IMR-90 (cell line): ENCODE data around the gene TMEM170A.
"Not testable (repeated sequence)": the region's sequence is repeated elsewhere in the genome, so short reads cannot be mapped to it uniquely, and the experiment has no call there.

Experiments
- BHLHE40 ChIP-seq: fragments of 150-350 bp; IDR thresholded peaks from 2 replicates; pipeline ENCODE4 v1.6.1; 2016; ENCODE audit warnings: mild to moderate bottlenecking, low read depth, low read length
- CEBPB ChIP-seq: IDR thresholded peaks from 2 replicates; pipeline ENCODE4 v1.6.1; 2012; ENCODE audit warnings: low read depth, low read length, improper control_type of control experiment
- MAFK ChIP-seq: IDR thresholded peaks from 2 replicates; pipeline ENCODE4 v1.6.1; 2012; ENCODE audit warnings: low read depth, low read length, improper control_type of control experiment
- MAZ ChIP-seq: IDR thresholded peaks from 2 replicates; pipeline ENCODE4 v1.6.1; 2012; ENCODE audit warnings: low read depth, mild to moderate bottlenecking, low read length, improper control_type of control experiment, moderate library complexity, borderline replicate concordance
- NFE2L2 ChIP-seq: fragments of 150-350 bp; IDR thresholded peaks from 2 replicates; pipeline ENCODE4 v1.6.1; 2016; ENCODE audit warnings: low read depth, mild to moderate bottlenecking, low read length
- POLR2A ChIP-seq: IDR thresholded peaks from 2 replicates; pipeline ENCODE4 v1.6.1; 2012; ENCODE audit warnings: mild to moderate bottlenecking, low read depth, low read length
- RAD21 ChIP-seq: IDR thresholded peaks from 2 replicates; pipeline ENCODE4 v1.6.1; 2012; ENCODE audit warnings: low read length, improper control_type of control experiment
- TF ChIP-seq, protein P1 (sequence below): conservative IDR thresholded peaks from 2 replicates; pipeline ENCODE4 v1.5.1; 2012; ENCODE audit warnings: mild to moderate bottlenecking, low read depth, low read length, improper control_type of control experiment

DNA sequence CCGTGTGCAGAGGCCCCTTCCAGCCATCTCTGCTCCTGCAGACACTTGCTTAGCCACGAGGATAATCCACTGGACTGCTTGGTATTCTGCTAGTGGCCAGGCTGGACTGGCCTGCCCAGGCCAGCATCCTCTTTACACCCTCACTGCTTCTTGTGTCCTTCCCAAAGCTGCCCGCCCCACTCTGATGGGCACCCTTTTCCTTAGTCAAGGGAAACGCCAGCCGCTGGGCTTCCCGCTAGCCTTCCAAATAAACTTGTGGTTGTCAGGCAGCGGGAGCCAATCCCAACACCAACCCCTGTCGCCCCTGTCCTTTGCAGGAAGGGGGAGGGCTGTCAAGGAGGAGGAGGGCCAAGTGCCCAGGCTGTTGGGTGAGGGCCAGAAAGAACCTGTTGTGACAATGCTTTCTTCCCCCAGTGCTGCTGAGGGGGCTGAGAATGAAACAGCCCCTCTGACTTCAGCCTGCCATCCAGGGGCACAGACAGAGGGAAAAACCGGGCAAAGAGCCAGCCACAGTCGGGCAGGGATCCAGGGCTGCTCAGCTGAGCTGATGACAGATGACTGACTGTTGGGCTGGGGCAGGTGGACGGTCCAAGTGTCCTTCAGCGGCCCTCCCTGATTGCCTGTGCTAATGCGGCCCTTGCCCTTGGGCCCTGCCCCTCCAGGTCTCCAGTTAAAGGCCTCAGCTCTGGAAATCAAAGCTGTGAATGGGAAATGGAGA is 34.3 kb upstream of the TMEM170A start:
- not testable (repeated sequence) for TF ChIP-seq POLR2A, CEBPB, BHLHE40, RAD21, MAZ, NFE2L2, MAFK
- TF ChIP-seq, protein P1, sequence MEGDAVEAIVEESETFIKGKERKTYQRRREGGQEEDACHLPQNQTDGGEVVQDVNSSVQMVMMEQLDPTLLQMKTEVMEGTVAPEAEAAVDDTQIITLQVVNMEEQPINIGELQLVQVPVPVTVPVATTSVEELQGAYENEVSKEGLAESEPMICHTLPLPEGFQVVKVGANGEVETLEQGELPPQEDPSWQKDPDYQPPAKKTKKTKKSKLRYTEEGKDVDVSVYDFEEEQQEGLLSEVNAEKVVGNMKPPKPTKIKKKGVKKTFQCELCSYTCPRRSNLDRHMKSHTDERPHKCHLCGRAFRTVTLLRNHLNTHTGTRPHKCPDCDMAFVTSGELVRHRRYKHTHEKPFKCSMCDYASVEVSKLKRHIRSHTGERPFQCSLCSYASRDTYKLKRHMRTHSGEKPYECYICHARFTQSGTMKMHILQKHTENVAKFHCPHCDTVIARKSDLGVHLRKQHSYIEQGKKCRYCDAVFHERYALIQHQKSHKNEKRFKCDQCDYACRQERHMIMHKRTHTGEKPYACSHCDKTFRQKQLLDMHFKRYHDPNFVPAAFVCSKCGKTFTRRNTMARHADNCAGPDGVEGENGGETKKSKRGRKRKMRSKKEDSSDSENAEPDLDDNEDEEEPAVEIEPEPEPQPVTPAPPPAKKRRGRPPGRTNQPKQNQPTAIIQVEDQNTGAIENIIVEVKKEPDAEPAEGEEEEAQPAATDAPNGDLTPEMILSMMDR, result not testable (repeated sequence)
